ENCODE data around the gene IL36G.

DNA sequence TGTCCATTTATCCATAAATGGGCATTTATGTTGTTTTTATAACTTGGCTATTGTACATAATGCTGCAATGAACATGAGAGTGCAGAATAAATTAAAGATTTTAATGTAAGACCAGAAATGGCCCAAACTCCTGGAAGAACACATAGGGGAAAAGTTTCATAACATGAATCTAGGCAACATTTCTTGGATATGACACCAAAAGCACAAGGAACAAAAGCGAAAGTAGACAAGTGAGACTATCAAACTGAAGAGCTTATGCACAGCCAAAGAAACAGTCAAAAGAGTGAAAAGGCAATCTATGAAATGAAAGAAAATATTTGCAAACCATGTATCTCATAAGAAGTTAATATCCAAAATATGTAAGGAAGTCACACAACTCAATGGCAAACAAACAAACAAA, 33.3 kb downstream of the IL36G start:
- TF ChIP-seq POLR2A (IDR thresholded peaks at IDR 0.05; ENCODE audit: low read length) = no peak
- TF ChIP-seq, protein P1, sequence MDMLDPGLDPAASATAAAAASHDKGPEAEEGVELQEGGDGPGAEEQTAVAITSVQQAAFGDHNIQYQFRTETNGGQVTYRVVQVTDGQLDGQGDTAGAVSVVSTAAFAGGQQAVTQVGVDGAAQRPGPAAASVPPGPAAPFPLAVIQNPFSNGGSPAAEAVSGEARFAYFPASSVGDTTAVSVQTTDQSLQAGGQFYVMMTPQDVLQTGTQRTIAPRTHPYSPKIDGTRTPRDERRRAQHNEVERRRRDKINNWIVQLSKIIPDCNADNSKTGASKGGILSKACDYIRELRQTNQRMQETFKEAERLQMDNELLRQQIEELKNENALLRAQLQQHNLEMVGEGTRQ (IDR thresholded peaks at IDR 0.05) = no peak
- TF ChIP-seq CTCF (IDR thresholded peaks at IDR 0.05) = no peak
- TF ChIP-seq RFX5 (IDR thresholded peaks at IDR 0.05) = no peak
- TF ChIP-seq SMC3 (IDR thresholded peaks at IDR 0.05) = no peak
- no peak for TF ChIP-seq CHD2 (IDR thresholded peaks at IDR 0.05; ENCODE audit: low read length, partially characterized antibody)
- no peak for TF ChIP-seq RAD21 (conservative IDR thresholded peaks at IDR 0.05 in 1 of 2, IDR thresholded peaks at IDR 0.05 in 1 of 2)
- TF ChIP-seq CBX2 (IDR thresholded peaks at IDR 0.05; ENCODE audit: borderline replicate concordance, low read depth) = no peak
- TF ChIP-seq POLR2AphosphoS2 (conservative IDR thresholded peaks at IDR 0.05; ENCODE audit: low read length) = no peak
- TF ChIP-seq KDM5A (IDR thresholded peaks at IDR 0.05) = no peak
